Activated T-cell treated with anti-CD3 and anti-CD28 coated beads, Interleukin-2, amount 50 U/mL, for 24 hours (primary cell): ENCODE results near the gene NIM1K.
A peak's percentile ranks its signal among the peaks of the same experiment; 100 is the strongest.

Source experiments
- DNase-seq: peaks from one replicate; pipeline ENCODE4 v3.0.0-alpha.2; 2020
- H3K27ac Mint-ChIP-seq: 2 replicates; pipeline ENCODE4 v1.8.0; 2020; ENCODE audit warnings: mild to moderate bottlenecking, mixed read lengths
- H3K27me3 Mint-ChIP-seq: 2 replicates; pipeline ENCODE4 v1.8.0; 2020; ENCODE audit warnings: mixed read lengths
- H3K36me3 Mint-ChIP-seq: 2 replicates; pipeline ENCODE4 v1.8.0; 2020; ENCODE audit warnings: low read depth, mixed read lengths
- H3K4me1 Mint-ChIP-seq: 2 replicates; pipeline ENCODE4 v1.8.0; 2020; ENCODE audit warnings: low read depth, mixed read lengths
- H3K4me3 Mint-ChIP-seq: 2 replicates; pipeline ENCODE4 v1.8.0; 2020; ENCODE audit warnings: mild to moderate bottlenecking, moderate library complexity, mixed read lengths
- H3K9me3 Mint-ChIP-seq: 2 replicates; pipeline ENCODE4 v1.8.0; 2020; ENCODE audit warnings: mixed read lengths

The NIM1K gene

GRCh38 chr5:43268188-43268820, 76.3 kb downstream of the NIM1K start:
- no peak for DNase-seq
- peaks cover 47% of the 10 kb centered on the region for H3K27me3 Mint-ChIP-seq
- H3K27ac Mint-ChIP-seq: no peak overlapping the region
- no peak overlapping the region for H3K4me3 Mint-ChIP-seq
- peaks cover 2% of the 10 kb centered on the region for H3K9me3 Mint-ChIP-seq
- H3K36me3 Mint-ChIP-seq: no peaks in the 10 kb centered on the region
- H3K4me1 Mint-ChIP-seq: peaks cover 3% of the 10 kb centered on the region

- DNase-seq: no peak
- peaks cover 2% of the 10 kb centered on the region for H3K9me3 Mint-ChIP-seq
- no peak overlapping the region for H3K27ac Mint-ChIP-seq
- no peaks in the 10 kb centered on the region for H3K36me3 Mint-ChIP-seq
- peaks cover 28% of the 10 kb centered on the region for H3K27me3 Mint-ChIP-seq
- no peak overlapping the region for H3K4me3 Mint-ChIP-seq
- peaks cover 3% of the 10 kb centered on the region for H3K4me1 Mint-ChIP-seq
Measured at GRCh38 chr5:43270645-43271044, 78.6 kb downstream of the NIM1K start.

- no peak for DNase-seq
- Mint-ChIP-seq H3K9me3 (no peaks in the 10 kb centered on the region), H3K36me3 (no peaks in the 10 kb centered on the region), H3K27me3 (peaks cover 15% of the 10 kb centered on the region), H3K4me1 (no peaks in the 10 kb centered on the region), H3K4me3 (no peak overlapping the region), H3K27ac (no peak overlapping the region)
Measured at GRCh38 chr5:43273552-43273951, 81.5 kb downstream of the NIM1K start.

GRCh38 chr5:43274435-43275114, 82.5 kb downstream of the NIM1K start:
- DNase-seq: no peak
- H3K4me3 Mint-ChIP-seq: no peak overlapping the region
- H3K27ac Mint-ChIP-seq: no peak overlapping the region

GRCh38 chr5:43275391-43275790, 83.4 kb downstream of the NIM1K start:
- DNase-seq: no peak
- Mint-ChIP-seq H3K27ac (no peak overlapping the region), H3K9me3 (no peaks in the 10 kb centered on the region), H3K27me3 (peaks cover 6% of the 10 kb centered on the region), H3K4me3 (no peak overlapping the region), H3K36me3 (no peaks in the 10 kb centered on the region), H3K4me1 (no peaks in the 10 kb centered on the region)

More at GRCh38 chr5:43274435-43275114, 82.5 kb downstream of the NIM1K start:
- peaks cover 13% of the 10 kb centered on the region for H3K27me3 Mint-ChIP-seq
- H3K36me3 Mint-ChIP-seq: no peaks in the 10 kb centered on the region
- H3K4me1 Mint-ChIP-seq: no peaks in the 10 kb centered on the region
- H3K9me3 Mint-ChIP-seq: no peaks in the 10 kb centered on the region

DNA sequence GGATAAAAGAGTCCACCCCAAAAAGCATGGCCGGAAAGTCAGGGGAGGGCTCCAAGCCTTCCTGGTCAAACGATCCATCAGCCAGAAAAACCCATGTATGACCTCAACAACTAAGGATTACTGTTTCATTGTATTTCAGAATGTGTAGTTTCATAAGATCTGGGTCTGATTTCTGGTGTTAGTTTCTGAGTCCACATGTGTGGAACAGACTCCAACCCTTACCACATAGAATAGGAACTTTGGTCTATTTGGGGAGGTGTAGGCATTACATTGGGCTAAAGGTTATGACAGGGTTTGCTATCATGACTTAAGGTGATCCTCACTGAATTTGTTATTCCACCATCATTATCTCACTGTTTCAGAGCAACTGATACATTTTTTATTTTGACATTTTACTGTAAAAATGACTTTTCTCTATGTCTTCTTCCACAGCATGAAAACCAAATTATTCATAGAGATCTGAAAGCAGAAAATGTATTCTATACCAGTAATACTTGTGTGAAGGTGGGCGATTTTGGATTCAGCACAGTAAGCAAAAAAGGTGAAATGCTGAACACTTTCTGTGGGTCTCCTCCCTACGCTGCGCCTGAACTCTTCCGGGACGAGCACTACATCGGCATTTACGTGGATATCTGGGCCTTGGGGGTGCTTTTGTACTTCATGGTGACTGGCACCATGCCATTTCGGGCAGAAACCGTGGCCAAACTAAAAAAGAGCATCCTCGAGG, 87.7 kb downstream of the NIM1K start:
- Mint-ChIP-seq H3K27ac (no peak overlapping the region), H3K27me3 (no peaks in the 10 kb centered on the region), H3K36me3 (peaks cover 2% of the 10 kb centered on the region), H3K9me3 (no peaks in the 10 kb centered on the region), H3K4me1 (peaks cover 11% of the 10 kb centered on the region), H3K4me3 (no peak overlapping the region)
- DNase-seq: no peak

DNA sequence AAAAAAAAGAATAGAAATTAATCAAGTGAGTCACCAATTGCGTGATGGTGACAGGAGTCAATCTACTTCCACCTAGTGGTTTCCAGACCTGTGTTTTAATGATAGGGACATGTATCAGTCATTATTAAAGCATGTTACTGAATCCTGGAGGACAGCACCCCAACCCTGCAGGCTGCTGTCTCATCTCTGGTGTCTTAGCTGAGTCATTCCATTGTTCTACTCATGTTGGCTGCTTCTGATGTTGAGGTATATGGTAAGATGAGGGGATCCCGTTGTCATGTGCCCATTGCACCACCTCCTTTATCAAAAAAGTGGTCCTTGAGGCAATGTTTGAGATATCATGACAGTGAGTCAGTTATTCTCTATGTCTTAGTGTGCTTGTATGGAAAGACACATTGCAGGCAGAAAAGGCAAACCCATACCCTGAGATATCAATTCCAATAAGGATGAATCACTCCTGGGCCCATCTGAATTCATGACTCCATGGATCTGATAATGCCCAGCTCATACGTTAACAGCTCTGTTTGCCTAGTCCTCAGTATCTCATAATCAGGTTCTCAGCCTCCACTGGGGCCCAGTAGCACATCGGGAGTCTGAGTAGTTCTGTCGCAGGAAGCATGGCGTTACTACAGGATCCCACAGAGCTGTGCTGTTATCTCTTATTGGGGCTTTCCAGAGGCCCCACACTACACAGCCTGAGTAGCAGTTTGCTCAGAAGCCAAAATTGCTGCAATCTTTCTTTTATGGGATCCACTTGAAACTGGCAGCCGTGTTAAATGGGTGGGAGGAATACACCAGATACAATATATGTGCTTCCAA, 90.0 kb downstream of the NIM1K start:
- Mint-ChIP-seq H3K9me3 (no peaks in the 10 kb centered on the region), H3K4me1 (peaks cover 11% of the 10 kb centered on the region), H3K36me3 (peaks cover 18% of the 10 kb centered on the region), H3K27ac (peak overlapping the region; percentile 23), H3K27me3 (no peaks in the 10 kb centered on the region), H3K4me3 (no peak overlapping the region)
- no peak for DNase-seq

GRCh38 chr5:43286623-43287022, 94.6 kb downstream of the NIM1K start:
- Mint-ChIP-seq H3K27ac (peak overlapping the region; percentile 47), H3K9me3 (no peaks in the 10 kb centered on the region), H3K4me3 (no peak overlapping the region), H3K27me3 (no peaks in the 10 kb centered on the region), H3K4me1 (peaks cover 10% of the 10 kb centered on the region), H3K36me3 (peaks cover 63% of the 10 kb centered on the region)
- DNase-seq: no peak

DNA sequence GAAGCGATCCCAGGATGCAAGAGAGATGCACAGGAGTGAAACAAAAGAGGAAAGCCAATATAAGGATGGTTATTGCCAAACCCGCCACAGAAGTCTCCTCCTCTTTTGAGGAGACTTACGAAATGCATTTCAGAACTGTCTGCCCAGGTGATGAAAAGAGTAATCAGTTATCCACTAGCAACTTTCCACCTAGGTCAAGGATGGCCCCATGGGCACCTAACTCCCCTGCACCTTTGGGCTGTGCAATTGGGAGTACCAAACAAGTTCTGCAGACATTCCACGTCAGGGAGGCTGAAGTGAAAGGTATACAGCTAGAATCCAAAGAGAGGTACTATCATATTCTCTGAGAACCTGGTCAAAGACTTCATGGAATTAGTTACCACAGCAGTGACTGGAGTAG, 95.5 kb downstream of the NIM1K start:
- Mint-ChIP-seq H3K4me1 (peaks cover 2% of the 10 kb centered on the region), H3K9me3 (no peaks in the 10 kb centered on the region), H3K27ac (peak overlapping the region; percentile 42), H3K27me3 (no peaks in the 10 kb centered on the region), H3K4me3 (no peak overlapping the region), H3K36me3 (peaks cover 72% of the 10 kb centered on the region)
- no peak for DNase-seq

DNA sequence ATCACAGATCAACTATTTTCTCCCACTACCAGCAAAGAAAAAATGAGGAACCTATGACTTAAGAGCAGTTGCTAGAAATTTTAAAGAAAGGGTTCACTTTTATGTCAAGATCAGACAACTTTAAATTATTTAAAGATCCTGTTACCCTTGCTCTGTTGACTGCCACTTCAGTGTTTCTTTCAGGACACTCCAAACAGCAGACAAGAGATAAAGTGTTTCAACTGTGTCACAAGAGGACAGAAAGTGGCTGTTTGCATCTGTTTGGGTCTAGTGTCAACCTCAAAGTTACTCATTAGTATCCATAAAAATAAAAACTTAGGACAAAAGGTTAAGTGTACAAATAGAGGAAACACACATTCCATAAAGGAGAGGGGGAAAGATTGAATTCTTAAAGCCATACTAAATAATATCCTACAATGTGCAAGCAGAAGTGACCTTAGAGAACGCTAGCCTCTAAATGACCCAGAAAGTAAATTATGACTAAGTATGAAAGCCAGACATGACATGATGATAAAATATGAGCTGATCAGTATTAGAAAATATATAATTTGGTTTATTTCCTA, 96.3 kb downstream of the NIM1K start:
- peaks cover 2% of the 10 kb centered on the region for H3K4me1 Mint-ChIP-seq
- no peak for DNase-seq
- H3K4me3 Mint-ChIP-seq: no peak overlapping the region
- H3K9me3 Mint-ChIP-seq: no peaks in the 10 kb centered on the region
- H3K36me3 Mint-ChIP-seq: peaks cover 81% of the 10 kb centered on the region
- no peak overlapping the region for H3K27ac Mint-ChIP-seq
- H3K27me3 Mint-ChIP-seq: no peaks in the 10 kb centered on the region

DNA sequence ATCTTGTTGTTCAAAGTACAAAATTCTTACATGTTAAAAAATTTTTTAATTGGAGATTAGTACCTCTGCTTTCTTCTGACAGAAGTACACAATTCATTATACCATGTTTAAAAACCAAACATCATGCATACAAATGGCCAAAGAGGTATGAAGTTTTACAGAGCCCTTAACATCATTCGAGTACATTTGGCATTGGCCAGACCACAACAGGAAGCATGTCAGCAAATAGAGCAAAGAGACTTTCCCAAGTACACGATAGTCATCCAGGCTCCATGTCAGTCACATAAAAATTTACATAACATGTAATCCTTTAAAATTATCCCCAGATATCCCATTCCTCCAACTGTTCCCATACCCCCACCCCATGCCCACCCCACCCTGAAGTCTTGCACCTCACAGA, 98.7 kb downstream of the NIM1K start:
- Mint-ChIP-seq H3K9me3 (no peaks in the 10 kb centered on the region), H3K4me3 (no peak overlapping the region), H3K27ac (no peak overlapping the region), H3K4me1 (peaks cover 2% of the 10 kb centered on the region), H3K27me3 (no peaks in the 10 kb centered on the region), H3K36me3 (peaks cover 97% of the 10 kb centered on the region)
- no peak for DNase-seq

DNA sequence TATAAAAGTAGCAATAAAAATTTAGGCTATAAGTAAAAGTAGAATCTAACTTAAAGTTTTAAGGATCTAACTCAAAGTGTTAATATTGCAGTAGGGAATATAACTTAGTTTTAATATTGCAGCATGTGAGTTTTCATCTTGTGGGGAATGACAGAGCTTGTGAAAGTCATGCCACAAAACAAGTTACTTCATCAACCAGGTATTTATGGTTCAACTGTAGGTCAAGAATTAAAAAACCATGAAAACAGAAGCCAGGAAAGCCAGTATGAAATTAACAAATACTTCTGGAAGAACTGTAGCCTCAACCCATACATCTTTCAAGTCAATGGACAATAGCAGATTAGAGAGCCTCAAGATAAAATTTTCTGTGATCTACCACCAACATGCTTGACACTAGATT, 102.2 kb downstream of the NIM1K start:
- Mint-ChIP-seq H3K27ac (no peak overlapping the region), H3K4me1 (peaks cover 4% of the 10 kb centered on the region), H3K36me3 (peaks cover 95% of the 10 kb centered on the region), H3K4me3 (no peak overlapping the region), H3K9me3 (no peaks in the 10 kb centered on the region), H3K27me3 (no peaks in the 10 kb centered on the region)
- DNase-seq: no peak

GRCh38 chr5:43295202-43295601, 103.2 kb downstream of the NIM1K start:
- no peak for DNase-seq
- peaks cover 95% of the 10 kb centered on the region for H3K36me3 Mint-ChIP-seq
- H3K4me1 Mint-ChIP-seq: peaks cover 8% of the 10 kb centered on the region
- no peak overlapping the region for H3K4me3 Mint-ChIP-seq
- no peaks in the 10 kb centered on the region for H3K27me3 Mint-ChIP-seq
- no peaks in the 10 kb centered on the region for H3K9me3 Mint-ChIP-seq
- H3K27ac Mint-ChIP-seq: no peak overlapping the region

DNA sequence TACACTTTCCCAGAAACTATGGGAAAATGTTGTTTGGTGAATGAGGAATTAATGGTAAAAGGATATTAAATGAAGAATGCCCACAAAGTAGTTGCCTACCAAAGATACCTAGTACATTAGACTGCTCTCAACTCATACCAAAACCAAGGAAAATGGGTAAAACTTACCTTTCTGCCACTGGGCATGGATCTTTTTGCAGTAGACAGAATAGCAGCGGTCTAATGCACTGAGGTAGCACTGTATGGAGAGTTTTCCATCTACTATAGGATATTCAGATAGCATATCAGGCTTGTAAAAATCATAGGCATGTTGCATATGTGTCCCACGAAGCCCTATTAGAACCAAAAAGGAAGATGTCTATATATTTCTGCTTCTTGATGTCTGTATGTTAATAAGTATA, 104.8 kb downstream of the NIM1K start:
- H3K4me1 Mint-ChIP-seq: peaks cover 20% of the 10 kb centered on the region
- no peak for DNase-seq
- H3K36me3 Mint-ChIP-seq: peaks cover 95% of the 10 kb centered on the region
- H3K9me3 Mint-ChIP-seq: no peaks in the 10 kb centered on the region
- no peak overlapping the region for H3K27ac Mint-ChIP-seq
- no peaks in the 10 kb centered on the region for H3K27me3 Mint-ChIP-seq
- no peak overlapping the region for H3K4me3 Mint-ChIP-seq
